ENCODE results near the gene SSR2.

GRCh38 chr1:155961937-155962336 lies 58.8 kb downstream of the SSR2 start:
- TF ChIP-seq CTCF (conservative IDR thresholded peaks at IDR 0.05; ENCODE audit: low read depth in 2 of 2): peak in 1 of 2 experiments; percentile 40; a peak in 2 of 4 replicates
- no peak for TF ChIP-seq REST (IDR thresholded peaks at IDR 0.05; ENCODE audit: unreplicated experiment)
- no peak for TF ChIP-seq EZH2 (IDR thresholded peaks at IDR 0.05; ENCODE audit: low read depth, unreplicated experiment)
- no peak for TF ChIP-seq JUNB (IDR thresholded peaks at IDR 0.05; ENCODE audit: unreplicated experiment)
- TF ChIP-seq POLR2AphosphoS5 (IDR thresholded peaks at IDR 0.05; ENCODE audit: low read depth): no peak
